H54 (cell line): ENCODE measurements around the gene RNF169.

Experiments used
- DNase-seq: peaks from one replicate; pipeline ENCODE4 v3.0.0; 2011; ENCODE audit warnings: low spot score, mixed read lengths; ENCODE audit not compliant: insufficient read length
- FAIRE-seq: peaks from 3 replicates; lab custom pipeline; 2011; peaks lifted over from hg19 to GRCh38; lab: Jason Lieb, UNC
- POLR2A ChIP-seq: IDR thresholded peaks from 2 replicates; pipeline ENCODE4 v1.6.1; 2011; ENCODE audit warnings: low read depth, mild to moderate bottlenecking, low read length

RNF169 gene

DNA sequence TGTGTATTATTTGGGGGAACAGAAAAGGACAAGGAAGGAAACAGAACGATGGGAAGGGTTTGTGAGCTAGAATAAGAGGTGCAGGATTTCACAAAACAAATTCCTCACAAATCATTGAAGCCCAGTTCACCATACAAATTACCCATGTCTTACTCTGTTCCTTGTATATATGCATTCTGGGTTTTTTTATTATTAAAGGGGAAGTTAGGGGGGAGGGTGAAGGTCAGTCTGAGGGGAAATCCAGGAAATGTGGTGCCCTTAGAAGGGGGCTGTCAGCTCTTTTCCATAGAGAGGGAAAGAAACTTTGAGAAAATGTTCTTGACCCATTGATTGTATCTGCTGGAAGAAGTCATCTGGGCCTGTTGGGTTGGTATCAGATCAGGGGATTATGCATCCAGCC lies 90.8 kb downstream of the RNF169 start:
- TF ChIP-seq POLR2A = no peak
- FAIRE-seq (no peak), DNase-seq (no peak)

DNA sequence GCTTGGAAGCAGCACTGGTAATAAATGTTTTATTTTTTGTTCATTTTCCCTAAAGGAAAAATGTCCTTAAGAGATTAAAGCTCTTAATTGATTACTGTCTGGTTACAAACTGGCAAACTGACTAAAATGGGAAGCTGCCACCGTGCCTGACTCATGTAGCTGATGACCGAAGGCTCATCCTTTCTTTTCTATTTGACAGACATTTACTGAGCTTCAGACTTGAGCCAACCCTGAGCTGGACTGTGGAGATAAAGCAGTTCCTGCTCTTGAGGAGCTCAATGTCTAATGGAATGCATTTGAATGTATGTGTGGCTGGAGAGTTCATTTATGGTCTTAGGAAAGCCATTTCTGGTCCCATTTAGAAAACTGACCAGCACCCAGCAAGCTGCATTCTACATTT lies 91.3 kb downstream of the RNF169 start:
- FAIRE-seq = no peak

DNA sequence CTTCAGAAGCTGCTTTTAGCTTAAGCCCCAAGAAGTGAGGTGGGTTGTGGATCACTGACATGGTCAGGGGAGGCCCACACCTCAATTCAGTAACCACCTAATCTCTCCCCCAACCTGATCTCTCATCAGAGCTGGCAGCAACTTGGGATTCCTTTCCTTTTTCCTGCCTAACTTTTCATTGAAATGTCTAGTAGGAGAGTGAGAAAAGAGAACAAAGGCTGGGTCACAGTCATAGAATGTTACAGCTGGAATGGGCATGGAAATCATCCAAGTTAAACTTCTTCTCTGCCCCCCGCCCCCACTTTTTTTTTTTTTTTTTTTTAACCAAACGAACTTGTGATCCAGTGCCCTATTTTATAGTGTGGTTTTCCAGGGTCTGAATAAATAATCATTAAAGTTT lies 91.8 kb downstream of the RNF169 start:
- FAIRE-seq (no peak), DNase-seq (no peak)
- no peak for TF ChIP-seq POLR2A

More for the DNA sequence above, 91.3 kb downstream of the RNF169 start:
- no peak for DNase-seq
- TF ChIP-seq POLR2A = no peak

DNA sequence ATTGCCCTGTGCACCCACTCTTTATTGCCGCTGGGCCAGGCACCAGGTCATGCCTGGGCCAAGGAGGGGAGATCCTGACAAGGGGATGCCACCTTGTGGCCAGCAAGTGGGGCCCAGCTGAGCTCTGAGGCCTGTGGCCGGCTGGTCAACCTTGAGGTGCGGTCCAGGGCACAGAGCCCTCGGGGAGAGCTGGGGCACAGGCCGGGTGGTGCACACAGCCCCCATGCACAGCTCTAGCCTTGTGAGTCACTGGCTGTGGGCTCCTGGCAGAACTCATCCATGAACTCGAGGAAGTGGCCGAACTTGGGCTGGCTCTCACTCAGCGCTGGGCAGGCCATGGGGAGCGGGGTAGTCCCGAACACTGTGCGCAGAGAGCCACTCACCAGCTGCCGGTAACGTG lies 94.3 kb downstream of the RNF169 start:
- no peak for TF ChIP-seq POLR2A
- no peak for DNase-seq
- no peak for FAIRE-seq

DNA sequence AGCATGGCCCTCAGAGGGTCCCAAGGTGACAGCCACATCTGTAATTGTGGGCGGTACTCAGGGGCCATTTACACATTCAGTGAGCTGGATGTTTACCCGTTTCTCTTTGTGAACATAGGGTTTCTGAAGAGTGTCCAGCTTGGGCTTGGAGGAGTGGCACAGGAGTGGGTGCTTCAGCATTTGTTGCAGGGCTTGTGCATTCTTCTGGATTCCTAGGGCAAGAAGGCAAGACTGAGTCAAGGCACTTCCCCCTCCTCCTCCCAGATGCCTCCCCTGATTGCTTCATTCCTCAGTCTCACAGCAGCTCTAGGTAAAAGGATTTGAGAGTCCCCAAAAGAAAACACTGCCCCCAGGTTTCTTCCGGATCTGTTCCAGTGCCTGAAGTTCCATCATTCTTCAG lies 95.4 kb downstream of the RNF169 start:
- no peak for TF ChIP-seq POLR2A
- DNase-seq = no peak
- no peak for FAIRE-seq

DNA sequence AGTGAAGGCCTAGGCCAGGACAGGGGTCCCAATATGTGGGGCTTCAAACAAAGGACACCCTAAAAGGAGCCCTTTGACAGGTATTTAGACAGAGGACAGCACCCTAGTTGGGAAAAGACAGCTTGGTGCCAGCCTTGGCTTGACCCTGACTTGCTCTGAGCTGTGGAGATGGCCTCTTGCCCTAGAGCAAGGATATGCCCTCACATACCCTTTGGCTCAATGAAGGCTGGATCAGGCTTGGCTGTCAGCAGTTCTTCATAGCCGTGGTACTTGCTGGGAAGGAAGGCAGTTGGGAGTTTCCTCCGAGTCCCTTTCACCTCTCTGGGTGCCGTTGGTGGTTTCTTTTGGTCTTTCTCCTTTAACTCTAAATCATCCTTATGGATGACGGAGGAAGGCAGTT lies 96.2 kb downstream of the RNF169 start:
- FAIRE-seq (no peak), DNase-seq (no peak)
- TF ChIP-seq POLR2A = no peak

DNA sequence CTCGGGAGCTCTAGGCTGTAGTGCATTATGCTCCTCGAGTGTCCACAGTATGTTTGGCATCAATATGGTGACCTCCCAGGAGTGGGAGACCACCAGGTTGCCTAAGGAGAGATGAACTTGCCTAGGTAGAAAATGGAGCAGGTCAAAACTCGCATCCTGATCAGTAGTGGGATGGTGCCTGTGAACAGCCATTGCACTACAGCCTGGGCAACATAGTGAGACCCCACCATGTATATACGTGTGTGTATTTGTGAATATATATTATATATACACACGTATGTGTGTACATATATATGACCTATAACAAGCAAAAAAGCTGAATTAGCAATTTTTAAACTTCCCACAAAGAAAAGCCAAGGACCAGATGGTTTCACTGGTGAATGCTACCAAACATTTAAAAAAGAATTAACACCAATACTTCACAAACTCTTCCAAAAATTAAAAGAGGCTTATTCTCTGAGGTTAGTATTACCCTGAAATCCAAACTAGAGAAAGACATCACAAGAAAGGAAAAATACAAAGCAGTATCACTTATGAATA lies 97.4 kb downstream of the RNF169 start:
- DNase-seq (no peak), FAIRE-seq (no peak)

DNA sequence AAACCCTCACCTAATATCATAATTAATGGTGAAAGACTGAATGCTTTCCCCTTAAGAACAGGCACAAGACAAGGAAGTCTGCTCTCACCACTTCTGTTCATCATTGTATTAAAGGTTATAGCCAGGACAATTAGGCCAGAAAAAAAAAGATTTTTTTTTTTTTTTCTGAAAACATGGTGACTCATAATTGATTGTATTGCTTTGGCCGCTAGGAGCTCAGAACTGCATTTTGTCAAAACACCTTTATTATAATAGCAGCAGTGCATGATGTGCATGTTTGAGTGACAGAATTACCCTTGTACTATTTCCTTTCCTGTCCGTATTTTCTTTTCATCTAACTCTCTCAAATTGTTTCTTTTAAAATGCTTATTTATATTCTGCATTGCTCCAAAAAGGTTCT lies 98.1 kb downstream of the RNF169 start:
- no peak for TF ChIP-seq POLR2A
- no peak for FAIRE-seq
- no peak for DNase-seq

More for the DNA sequence above, 97.4 kb downstream of the RNF169 start:
- no peak for TF ChIP-seq POLR2A

DNA sequence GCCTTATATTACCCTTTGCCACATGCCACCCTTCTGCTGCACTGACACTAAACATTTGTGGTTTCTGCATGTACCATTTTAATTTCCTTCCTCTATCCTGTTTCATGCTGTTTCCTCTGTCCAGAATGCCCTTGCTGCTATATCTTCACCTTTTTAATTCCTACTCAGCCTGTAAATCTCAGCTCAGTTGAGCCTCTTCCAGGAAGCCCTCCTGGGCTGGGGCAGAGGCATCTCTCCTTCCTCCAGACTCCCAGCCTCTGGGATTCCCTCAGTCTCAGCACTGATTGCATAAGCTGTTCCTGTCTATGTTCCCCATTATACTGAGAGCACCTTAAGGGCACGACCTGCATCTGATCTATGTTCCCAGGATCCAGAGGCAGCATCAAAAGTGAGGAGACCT lies 98.7 kb downstream of the RNF169 start:
- FAIRE-seq (no peak), DNase-seq (no peak)
- no peak for TF ChIP-seq POLR2A

DNA sequence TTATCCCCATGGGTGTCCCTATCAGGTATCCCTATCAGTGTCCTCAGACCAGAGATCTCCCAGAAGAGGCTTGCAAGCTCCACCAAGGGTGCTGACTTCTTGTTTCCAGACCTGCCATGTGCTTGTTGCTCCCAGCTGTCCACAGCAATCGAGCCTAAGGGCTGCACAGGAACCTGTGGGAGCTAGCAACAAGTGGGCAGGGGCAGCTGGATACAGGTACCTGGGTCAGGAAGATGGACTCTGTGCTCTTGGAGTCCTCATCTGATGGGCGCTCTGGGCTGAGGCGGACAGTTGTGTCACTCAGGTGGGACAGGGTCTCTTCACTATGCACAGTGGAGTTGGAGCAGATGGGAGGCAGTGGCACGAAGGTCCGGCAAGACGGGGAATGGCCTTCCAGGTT lies 99.2 kb downstream of the RNF169 start:
- FAIRE-seq (no peak), DNase-seq (no peak)
- no peak for TF ChIP-seq POLR2A

DNA sequence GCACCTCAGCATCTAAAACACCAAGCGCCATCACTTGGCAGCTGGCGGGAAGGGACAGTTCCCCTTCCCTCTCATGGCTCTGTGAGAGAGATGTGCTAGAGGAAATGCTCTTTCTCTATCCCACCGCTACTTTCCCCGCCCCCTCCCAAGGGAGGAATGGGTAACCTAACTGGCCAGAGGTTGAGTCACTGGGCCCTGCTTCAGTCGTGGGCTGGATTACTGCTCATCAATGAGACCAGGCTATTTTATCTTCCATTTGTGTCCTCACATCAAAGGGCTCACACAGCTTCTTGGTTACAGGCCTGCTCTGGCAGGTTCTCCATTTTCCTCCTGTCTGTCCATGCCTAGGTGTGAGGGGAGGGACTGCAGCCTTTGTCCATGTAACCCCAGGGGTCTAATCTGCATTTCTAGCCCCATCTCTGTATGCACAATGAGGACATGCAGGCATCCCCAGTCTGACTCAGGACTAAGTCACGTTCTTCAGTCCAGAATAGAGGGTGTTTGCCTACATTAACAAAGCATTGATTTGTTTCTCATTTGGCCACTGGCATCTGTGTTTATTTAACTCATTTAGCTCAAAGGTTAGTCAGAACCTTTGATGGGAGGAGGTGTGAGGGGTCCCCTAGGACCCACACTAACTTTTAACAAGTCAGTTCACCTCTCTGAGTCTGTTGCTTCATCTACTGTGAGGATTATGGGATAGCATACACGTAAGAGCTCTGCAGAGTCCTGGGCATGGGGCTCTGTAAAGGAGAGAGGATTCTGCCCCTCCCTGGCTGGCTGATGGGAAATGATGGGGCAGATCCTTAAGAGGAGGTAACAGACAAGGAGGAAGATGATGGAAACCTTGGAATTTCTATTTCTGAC lies 101.1 kb downstream of the RNF169 start:
- DNase-seq (peak; percentile 45), FAIRE-seq (no peak)
- no peak for TF ChIP-seq POLR2A

DNA sequence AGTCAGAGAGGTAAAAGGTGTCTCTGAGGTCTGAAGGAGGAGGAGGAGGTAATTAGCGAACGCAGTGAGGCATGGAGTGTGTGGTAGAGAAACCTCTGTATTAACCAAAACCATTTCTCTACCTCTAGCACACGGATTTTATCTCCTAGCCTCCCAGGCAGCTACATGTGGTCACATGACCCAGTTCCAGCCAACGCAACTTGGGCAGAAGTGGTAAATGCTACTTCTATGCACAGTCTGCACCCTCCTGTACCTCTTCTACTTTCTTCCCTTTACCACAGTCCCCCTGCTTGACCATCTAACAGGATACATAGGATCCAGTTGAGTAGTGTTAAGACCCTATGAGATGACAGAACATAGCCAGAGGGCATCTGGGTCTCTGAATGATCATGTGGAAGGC lies 104.6 kb downstream of the RNF169 start:
- no peak for TF ChIP-seq POLR2A
- DNase-seq (no peak), FAIRE-seq (no peak)

DNA sequence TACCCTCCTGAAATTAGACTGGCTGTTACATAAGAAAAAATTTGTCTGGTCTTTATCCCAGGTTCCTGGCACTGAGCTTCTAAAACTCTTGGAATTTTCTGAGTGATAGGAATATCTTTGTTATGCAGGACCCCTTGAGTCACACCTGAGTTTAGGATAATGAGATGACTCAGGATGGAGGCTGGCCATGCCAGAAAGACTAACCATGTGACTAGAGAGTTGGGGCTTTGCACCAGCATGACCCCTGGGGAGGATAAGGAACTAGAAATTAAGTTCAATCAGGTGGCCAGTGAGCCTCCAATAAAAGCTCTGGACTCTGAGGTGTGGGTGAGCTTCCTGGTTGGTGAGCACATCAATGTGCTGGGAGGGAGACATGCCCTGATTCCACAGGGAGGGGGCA lies 112.1 kb downstream of the RNF169 start:
- DNase-seq (no peak), FAIRE-seq (no peak)
- TF ChIP-seq POLR2A = no peak

DNA sequence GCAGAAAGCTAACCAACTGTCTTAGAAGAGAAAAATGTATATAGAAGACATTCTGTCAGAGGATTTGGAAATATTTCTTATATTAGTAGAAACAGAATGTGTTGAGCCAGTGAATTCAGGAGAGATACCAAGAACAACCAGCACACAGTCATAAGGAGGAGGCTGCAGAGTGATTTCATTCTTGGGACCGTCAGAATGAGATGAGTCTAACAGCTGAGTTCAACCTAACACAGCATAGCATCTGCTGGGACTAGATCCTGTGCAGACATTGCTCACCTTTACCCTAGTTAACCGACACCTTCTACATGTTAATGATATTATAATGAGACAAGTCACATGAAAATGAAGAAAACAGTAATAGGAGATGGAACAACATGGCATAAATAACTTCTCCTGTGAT lies 114.8 kb downstream of the RNF169 start:
- DNase-seq (no peak), FAIRE-seq (no peak)
- no peak for TF ChIP-seq POLR2A

DNA sequence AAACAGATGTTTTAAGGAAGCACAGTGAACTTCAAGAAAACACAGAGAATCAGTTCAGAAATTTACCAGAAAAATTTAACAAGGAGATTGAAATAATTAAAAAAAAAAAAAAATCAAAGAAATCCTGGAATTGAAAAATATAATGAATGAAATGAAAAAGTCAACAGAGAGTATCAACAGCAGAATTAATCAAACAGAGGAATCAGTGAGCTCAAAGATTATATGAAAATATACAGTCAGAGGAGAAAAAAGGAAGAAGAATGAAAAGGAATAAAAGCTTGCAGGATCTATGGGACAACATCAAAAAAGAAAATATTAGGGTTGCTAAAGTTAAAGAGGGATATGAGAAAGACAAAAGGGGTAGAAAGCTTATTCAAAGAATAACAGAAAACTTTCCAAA lies 117.9 kb downstream of the RNF169 start:
- no peak for DNase-seq
- no peak for FAIRE-seq
- TF ChIP-seq POLR2A = no peak

DNA sequence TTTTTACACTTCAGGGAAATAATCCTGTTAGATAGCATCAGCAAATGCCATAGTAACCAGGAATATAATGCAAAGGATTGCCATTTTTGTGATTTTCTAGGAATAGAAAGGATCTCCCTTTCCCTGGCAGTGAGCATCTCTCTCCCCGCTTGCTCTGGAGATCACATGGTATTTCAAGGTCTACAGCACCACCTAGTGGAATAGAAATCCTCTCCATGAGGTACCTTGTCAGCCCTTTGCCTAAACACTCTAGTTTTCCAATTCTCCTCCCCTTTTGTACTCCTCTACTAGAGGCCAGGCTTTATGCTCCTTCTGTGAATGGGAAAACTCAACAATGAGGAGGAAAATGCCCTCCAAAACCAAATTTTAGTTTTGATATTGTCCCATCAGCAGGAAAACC lies 121.8 kb downstream of the RNF169 start:
- no peak for FAIRE-seq
- TF ChIP-seq POLR2A = no peak
- peak; percentile 30 for DNase-seq
